ENCODE measurements around the gene PGAP2.
"Not testable (repeated sequence)": the region's sequence is repeated elsewhere in the genome, so short reads cannot be mapped to it uniquely, and the experiment has no call there.

PGAP2 gene

GRCh38 chr11:3807909-3808860, at the start of gene PGAP2:
Gene PGAP2, plus strand, starts transcription at chr11:3808560. Its CDS starts 2,700 bp downstream, at chr11:3811260.
- peak; percentile 86 for DNase-seq

DNA sequence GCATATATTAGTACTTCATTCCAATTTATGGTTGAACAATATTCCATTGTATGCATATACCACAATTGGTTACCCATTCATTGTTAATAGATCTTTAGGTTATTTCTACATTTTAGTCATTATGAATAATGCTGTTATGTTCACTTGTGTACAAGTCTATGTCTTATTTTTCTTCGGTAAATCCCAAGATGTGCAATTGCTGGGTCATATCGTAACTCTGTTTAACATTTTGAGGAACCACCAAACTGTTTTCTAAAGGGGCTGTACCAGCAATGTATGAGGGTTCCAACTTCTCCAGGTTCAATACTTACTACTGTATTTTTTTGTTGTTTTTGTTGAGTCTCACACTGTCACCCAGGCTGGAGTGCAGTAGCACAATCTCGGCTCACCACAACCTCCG, 44.1 kb upstream of the PGAP2 start:
- DNase-seq = no peak

DNA sequence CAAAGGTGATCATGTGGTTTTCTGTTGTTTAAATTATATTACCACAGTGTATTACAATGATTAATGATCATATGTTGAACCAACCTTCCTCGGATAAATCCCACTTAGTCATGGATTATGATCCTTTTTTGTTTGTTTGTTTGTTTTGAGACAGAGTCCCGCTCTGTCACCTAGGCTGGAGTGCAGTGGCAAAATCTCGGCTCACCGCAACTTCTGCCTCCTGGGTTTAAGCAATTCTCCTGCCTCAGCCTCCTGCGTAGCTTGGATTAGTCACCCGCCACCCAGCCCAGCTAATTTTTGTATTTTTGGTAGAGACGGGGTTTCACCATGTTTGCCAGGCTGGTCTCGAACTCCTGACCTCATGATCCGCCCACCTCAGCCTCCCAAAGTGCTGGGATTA, 41.5 kb upstream of the PGAP2 start:
- DNase-seq = not testable (repeated sequence)

DNA sequence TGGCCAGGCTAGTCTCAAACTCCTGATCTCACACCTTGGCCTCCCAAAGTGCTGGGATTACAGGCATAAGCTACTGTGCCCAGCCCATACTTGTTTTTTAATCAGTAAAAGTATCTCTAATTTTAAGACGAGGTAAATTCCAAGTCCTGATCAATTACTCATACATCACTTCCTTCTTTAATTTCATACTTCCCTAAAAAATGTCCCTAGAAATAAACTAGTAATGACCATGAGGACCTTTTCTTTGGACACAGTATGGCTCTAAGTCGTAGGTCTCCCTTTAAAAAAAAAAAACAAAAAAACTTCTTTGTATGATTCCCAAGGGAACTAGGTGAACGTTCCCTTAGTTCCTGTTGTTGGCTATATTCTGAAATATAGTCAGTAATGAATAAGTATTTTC, 40.8 kb upstream of the PGAP2 start:
- no peak for DNase-seq

DNA sequence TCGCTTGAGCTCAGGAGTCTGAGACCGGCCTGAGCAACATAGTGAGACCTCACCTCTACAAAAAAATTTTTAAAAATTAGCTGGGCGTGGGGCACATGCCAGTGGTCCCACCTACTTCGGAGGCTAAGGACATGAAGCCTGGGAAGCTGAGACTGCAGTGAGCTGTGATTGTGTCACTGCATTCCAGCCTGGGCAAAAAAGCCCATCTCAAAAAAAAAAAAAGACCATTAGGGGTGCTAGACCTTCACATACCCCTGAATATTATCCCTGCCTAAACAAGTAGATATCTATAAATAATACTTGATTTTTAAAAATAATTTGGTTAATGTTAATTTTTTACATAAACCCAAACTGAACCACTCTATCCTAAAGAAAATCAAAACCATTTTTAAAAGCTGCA, 35.2 kb upstream of the PGAP2 start:
- no peak for DNase-seq

- DNase-seq = peak; percentile 49
Measured at GRCh38 chr11:3775736-3776406, 32.5 kb upstream of the PGAP2 start.

DNA sequence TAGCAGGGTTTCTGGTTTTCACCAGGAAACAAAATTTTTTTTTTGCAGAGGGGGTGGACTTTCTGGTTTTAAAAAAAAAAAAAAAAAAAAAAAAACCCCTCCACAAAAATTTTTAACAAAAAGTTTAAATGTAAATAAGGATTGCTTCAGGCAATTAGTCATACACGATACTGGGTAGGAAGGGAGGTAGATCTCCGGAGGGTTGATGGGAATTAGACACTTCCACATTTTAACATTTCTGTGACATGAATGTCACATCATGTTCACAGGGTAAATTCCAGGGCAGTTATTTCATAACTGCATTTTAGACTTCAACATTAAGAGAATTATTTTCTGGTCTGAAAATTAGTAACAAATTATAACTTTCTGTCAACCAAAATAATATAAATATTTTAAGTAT, 26.9 kb upstream of the PGAP2 start:
- DNase-seq = no peak

GRCh38 chr11:3782963-3783362, 25.4 kb upstream of the PGAP2 start:
- no peak for DNase-seq

DNA sequence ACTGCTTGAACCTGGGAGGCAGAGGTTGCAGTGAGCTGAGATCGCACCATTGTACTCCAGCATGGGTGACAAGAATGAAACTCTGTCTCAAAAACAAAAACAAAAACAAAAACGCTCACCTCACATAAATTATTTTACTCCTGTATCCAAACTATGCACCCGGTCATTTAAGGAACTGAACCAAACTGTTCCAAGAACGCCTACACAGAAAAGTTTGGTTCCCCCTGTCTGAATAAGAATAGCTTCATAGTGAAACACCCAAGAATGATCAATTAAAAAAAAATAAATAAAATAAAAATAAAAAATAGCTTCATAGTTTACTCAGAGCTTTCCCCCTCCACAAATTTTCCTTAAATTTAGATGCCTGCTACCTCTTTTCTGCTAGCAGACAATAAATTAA, 24.7 kb upstream of the PGAP2 start:
- DNase-seq = no peak

- no peak for DNase-seq
Measured at GRCh38 chr11:3786781-3787428, 21.5 kb upstream of the PGAP2 start.

DNA sequence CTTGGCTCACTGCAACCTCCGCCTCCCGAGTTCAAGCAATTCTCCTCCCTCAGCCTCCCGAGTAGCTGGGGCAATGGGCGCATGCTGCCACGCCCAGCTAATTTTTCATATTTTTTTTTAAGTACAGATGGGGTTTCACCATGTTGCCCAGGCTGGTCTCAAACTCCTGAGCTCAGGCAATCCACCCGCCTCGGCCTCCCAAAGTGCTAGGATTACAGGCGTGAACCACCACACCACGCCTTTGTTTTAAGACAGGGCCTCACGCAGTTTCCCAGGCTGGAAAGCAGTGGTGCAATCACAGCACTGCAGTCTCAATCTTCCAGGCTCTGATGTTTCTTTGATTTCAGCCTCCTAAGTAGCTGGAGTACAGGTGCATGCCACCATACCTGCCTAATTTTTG, 14.0 kb upstream of the PGAP2 start:
- not testable (repeated sequence) for DNase-seq

- no peak for DNase-seq
Measured at GRCh38 chr11:3795131-3796001, 13.0 kb upstream of the PGAP2 start.

DNA sequence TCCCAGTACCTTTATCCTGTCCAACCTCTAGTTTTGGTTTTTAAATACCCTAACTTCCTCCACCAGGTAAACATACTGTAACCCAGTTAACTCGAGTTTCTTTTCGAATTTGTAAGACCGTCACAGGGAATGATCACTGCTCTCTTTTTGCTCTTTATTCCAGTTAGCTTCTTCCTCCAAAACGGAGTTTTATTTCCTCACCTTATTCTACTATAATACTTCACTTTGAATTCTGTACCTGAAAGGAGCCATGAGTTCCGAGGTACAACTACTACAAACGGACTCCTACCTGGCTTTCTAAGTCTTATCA, 12.4 kb upstream of the PGAP2 start:
- no peak for DNase-seq

DNA sequence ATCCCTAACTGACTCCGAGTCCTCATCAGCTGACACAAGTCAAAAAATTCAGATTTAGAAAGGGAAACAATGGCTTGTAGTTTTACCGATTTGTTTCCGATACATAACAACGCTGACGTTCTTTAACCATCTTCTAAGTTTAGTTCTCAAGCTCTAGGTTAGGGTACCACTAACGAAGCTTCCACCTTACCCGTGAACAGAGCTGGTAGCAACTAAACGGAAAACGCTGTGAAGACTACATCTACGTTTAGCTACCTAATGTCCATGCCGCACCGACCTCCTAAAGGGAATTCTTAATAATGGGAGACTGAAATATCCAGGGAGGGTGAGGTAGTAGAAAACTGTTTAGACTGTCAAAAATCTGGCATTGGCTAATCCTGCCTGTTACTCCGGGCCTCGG, 12.0 kb upstream of the PGAP2 start:
- no peak for DNase-seq

GRCh38 chr11:3796801-3797328, 11.5 kb upstream of the PGAP2 start:
- DNase-seq = no peak

- peak; percentile 100 for DNase-seq
Measured at GRCh38 chr11:3797329-3798090, 10.8 kb upstream of the PGAP2 start, which contains the start of gene NUP98. Gene NUP98, minus strand, starts transcription at chr11:3797554. Its CDS starts 15,437 bp downstream, at chr11:3782117.

DNA sequence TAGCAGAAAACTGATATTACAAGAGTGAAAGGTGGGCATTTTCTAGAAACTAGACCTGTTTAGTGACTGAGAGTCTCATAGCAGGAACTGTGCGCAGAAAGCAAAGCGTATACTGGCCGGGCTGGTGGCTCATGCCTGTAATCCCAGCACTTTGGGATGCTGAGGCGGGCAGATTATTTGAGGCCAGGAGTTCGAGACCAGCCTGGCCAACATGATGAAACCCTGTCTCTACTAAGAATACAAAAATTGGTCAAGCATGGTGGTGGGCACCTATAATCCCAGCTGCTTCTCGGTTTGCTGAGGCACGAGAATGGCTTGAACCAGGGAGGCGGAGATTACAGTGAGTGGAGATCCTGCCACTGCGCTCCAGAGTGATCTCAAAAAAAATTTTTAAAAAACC, 9.2 kb upstream of the PGAP2 start:
- DNase-seq = no peak

DNA sequence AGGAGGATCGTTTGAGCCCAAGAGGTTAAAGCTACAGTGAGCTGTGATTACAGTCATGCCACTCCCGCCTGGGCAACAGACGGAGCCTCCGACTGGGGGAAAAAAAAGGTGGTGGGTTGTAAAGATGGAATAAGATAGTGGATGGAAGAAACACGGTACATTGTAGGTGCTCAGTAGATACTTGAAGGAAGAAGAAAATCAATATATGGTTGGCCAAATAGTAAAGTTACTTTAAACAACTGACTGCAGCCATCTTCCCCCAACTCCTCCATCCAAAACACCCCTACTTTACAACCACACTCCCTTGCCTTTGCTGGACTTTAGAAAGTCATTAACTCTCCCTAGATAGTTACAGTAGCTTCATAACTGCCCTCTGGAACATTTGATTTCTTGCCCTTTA, 8.5 kb upstream of the PGAP2 start:
- no peak for DNase-seq

GRCh38 chr11:3802011-3802790, 6.2 kb upstream of the PGAP2 start:
- DNase-seq = no peak

DNA sequence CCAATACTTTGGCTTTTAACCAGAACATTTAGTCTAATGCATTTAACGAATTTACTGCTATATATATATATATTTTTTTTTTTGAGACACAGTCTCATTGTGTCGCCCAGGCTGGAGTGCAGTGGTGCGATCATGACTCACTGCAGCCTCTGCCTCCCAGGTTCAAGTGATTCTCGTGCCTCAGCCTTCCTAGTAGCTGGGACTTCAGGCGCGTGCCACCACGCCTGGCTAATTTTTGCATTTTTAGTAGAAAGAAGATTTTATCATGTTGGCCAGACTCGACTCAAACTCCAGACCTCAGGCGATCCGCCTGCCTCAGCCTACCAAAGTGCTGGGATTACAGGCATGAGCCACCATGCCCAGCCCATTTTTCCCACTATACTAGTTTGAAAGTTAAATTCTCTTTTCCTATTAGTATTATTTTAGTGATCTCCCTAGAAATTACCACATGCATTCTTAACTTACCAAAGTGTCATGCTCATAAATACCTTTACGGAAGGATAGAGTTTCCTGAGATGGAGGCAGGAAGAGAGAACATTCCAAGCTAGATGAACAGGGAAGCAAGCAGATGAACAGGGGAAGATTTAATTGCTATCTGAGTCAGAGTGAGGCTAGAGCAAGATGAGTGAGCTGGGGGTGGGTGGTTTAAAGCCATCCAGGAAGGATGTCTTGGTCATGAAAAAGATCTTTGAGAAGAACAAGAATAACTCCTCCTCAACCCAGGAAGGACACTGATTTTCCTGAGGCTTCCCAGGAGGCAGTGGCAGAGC, 4.4 kb upstream of the PGAP2 start:
- DNase-seq = no peak
